Measurements from ENCODE around the gene ANKS1B. TPM values are rescaled to one million over a fixed set of nuclear protein-coding genes. Genes with fewer than 3 reads are reported as not detected.

The ANKS1B gene
- total RNA-seq, 1 experiment from 2014 or later = 15.1 TPM

GRCh38 chr12:99092100-99092851, 892.5 kb downstream of the ANKS1B start:
- in situ Hi-C loops (cut with HindIII; ENCODE audit: low pct_unique_long_range_greater_than_20kb, low sequenced_read_pairs) = no loop called here

GRCh38 chr12:99087278-99087677, 897.5 kb downstream of the ANKS1B start:
- in situ Hi-C loops (cut with HindIII; ENCODE audit: low pct_unique_long_range_greater_than_20kb, low sequenced_read_pairs) = no loop called here
- no peak for DNase-seq (ENCODE audit: low read depth, low spot score)

More at GRCh38 chr12:99092100-99092851, 892.5 kb downstream of the ANKS1B start:
- no peak for DNase-seq (ENCODE audit: low read depth, low spot score)

DNA sequence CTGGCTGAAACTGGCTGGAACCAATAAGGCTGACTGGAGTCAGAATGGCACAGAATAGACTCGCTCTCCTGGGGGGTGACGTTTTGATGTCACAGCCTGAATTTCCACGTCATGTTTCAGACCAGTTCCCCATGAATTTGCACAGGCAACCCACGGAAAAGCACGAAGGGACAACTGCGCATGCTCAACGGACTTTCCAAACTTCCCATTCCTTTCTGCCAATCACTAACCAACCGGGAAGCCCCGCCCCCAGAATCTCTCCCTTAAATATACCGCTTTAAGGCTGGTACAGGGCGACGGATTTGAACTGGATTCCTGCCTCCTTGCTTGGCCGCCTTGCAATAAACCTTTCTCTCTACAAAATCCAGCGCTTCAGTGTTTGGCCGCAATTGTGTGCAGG, 904.9 kb downstream of the ANKS1B start:
- no peak for DNase-seq (ENCODE audit: low read depth, low spot score)

GRCh38 chr12:99068993-99069747, 915.6 kb downstream of the ANKS1B start:
- in situ Hi-C loops (cut with HindIII; ENCODE audit: low pct_unique_long_range_greater_than_20kb, low sequenced_read_pairs) = no loop called here
- DNase-seq (ENCODE audit: low read depth, low spot score) = no peak

More for the DNA sequence above, 904.9 kb downstream of the ANKS1B start:
- in situ Hi-C loops (cut with HindIII; ENCODE audit: low pct_unique_long_range_greater_than_20kb, low sequenced_read_pairs) = no loop called here

DNA sequence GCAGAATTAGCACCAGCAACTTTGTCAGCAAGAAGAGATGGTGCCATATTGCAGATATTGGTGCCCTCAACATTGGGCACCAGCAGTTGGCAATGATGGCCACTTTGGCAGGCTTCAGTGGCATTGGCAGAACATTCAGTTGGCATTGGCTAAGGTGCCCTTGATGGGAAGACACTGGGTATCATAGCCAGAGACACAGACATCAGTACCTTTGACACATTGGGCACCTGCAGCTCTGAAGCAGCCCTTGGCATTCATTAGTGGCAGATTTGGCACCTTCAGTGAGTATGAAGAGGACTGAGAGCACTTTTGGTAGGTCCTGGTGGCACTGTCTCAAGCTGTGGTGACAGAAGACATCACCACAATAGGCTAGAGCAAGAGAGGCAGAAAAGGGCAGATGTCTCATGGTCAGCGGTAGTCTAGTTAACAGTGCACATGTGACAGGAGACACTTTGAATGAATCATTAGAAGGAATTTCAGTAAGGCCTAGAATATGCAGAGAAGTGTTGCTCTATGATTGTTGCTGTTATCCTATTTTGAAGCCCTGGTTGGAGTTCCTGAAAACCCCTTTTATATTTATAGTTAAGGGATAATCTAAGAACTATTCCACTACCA, 917.5 kb downstream of the ANKS1B start:
- in situ Hi-C loops (cut with HindIII; ENCODE audit: low pct_unique_long_range_greater_than_20kb, low sequenced_read_pairs) = no loop called here
- no peak for DNase-seq (ENCODE audit: low read depth, low spot score)

GRCh38 chr12:99066726-99067125, 918.0 kb downstream of the ANKS1B start:
- no peak for DNase-seq (ENCODE audit: low read depth, low spot score)
- in situ Hi-C loops (cut with HindIII; ENCODE audit: low pct_unique_long_range_greater_than_20kb, low sequenced_read_pairs) = no loop called here

GRCh38 chr12:99063182-99063581, 921.6 kb downstream of the ANKS1B start:
- no peak for DNase-seq (ENCODE audit: low read depth, low spot score)
- in situ Hi-C loops (cut with HindIII; ENCODE audit: low pct_unique_long_range_greater_than_20kb, low sequenced_read_pairs) = no loop called here

DNA sequence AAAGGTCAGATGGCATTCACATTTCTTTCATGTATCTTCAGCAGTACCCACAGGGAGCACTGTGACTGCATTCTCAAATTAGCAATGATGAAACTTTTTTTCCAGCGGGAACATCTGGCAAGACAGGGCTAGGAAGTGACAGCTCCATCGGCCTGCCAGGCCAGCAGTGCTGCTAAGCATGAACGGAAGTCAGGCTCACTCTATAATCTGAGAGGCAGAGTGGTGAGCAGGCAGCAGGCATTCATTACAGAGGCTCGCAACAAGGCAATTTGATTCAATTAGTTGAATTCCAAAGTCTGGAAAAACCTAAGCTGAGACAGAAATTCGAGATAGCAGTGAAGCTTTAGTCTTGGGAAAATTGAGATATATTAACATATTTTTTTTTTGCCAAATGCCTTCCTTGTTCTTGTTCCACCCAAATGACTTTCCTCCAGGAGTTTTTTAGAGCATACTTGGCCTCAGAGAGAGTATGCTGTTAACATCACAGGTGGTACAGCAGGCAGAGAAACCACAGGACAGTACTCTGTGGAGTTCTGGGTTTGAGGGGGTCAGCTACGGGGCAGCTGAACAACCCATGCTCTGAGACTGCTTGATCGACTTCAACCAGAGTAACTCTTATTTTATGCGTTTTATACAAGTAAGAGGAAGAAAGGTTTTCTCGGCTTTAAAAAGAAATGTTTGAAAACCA, 924.8 kb downstream of the ANKS1B start:
- in situ Hi-C loops (cut with HindIII; ENCODE audit: low pct_unique_long_range_greater_than_20kb, low sequenced_read_pairs) = no loop called here
- peak; percentile 19 for DNase-seq (ENCODE audit: low read depth, low spot score)

GRCh38 chr12:99057670-99058069, 927.1 kb downstream of the ANKS1B start:
- DNase-seq (ENCODE audit: low read depth, low spot score) = no peak
- in situ Hi-C loops (cut with HindIII; ENCODE audit: low pct_unique_long_range_greater_than_20kb, low sequenced_read_pairs) = no loop called here

- no peak for DNase-seq (ENCODE audit: low read depth, low spot score)
- in situ Hi-C loops (cut with HindIII; ENCODE audit: low pct_unique_long_range_greater_than_20kb, low sequenced_read_pairs) = no loop called here
Observed at GRCh38 chr12:99056186-99056585, 928.5 kb downstream of the ANKS1B start.

GRCh38 chr12:99055299-99055698, 929.4 kb downstream of the ANKS1B start:
- DNase-seq (ENCODE audit: low read depth, low spot score) = no peak

DNA sequence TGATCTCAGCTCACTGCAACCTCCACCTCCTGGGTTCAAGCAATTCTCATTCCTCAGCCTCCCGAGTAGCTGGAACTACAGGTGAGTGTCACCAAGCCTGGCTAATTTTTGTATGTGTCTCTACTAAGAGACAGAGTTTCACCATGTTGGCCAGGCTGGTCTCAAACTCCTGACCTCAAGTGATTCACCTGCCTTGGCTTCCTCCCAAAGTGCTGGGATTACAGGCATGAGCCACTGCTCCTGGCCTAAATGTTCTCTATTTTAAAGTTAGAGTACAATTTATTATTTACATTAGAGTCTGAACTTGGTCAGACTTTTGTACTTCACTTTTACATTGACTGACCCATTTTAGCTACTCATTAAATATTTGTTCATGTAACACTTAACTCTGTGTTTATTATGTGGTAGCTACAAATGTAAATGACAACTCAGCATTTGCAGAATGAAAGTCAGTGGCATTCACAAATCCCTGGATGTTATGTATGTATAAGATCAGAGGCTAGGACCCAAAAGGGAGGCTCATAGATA, 930.1 kb downstream of the ANKS1B start:
- no peak for DNase-seq (ENCODE audit: low read depth, low spot score)
- in situ Hi-C loops (cut with HindIII; ENCODE audit: low pct_unique_long_range_greater_than_20kb, low sequenced_read_pairs) = no loop called here

More at GRCh38 chr12:99055299-99055698, 929.4 kb downstream of the ANKS1B start:
- in situ Hi-C loops (cut with HindIII; ENCODE audit: low pct_unique_long_range_greater_than_20kb, low sequenced_read_pairs) = no loop called here

DNA sequence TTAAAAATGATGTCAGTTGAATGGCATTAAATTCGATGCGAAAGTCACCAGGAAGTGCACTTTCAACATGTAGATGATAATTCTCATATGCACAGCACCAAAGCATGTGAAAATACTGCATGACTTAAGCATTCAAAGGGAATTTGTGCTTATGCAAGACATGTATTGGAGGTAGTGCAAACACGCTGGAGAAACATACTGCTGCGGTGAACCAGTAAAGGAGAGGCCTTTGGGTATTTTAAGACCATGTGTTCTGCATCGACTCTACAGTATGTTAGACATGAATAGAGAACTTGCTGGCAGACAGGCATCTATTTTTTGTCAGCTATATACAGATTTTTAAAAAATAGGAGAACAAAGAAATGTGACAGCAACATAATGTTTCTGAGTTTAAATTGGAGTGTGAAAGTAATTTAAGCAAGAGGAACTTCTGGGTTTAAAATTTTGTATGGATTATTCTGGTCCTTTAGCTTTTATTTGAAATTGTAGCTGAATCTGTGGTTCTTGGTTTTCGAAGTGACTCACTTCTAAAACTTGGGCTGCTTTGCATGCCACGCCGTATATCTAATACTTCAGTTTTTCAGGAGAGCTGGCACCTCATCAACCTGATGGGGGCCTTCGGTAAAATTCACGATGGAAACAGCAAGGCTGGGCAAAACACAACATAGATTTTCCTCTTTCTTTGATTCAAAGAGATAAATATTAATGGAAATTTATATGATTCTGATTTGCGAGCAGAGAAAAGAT, 930.9 kb downstream of the ANKS1B start:
- in situ Hi-C loops (cut with HindIII; ENCODE audit: low pct_unique_long_range_greater_than_20kb, low sequenced_read_pairs) = no loop called here
- no peak for DNase-seq (ENCODE audit: low read depth, low spot score)

- DNase-seq (ENCODE audit: low read depth, low spot score) = no peak
- in situ Hi-C loops (cut with HindIII; ENCODE audit: low pct_unique_long_range_greater_than_20kb, low sequenced_read_pairs) = no loop called here
Observed at GRCh38 chr12:99049774-99050173, 935.0 kb downstream of the ANKS1B start.

- in situ Hi-C loops (cut with HindIII; ENCODE audit: low pct_unique_long_range_greater_than_20kb, low sequenced_read_pairs) = no loop called here
Observed at GRCh38 chr12:99045158-99045557, 939.6 kb downstream of the ANKS1B start.

GRCh38 chr12:99043319-99043914, 941.3 kb downstream of the ANKS1B start:
- DNase-seq (ENCODE audit: low read depth, low spot score) = peak; percentile 79
- in situ Hi-C loops (cut with HindIII; ENCODE audit: low pct_unique_long_range_greater_than_20kb, low sequenced_read_pairs) = no loop called here

More at GRCh38 chr12:99045158-99045557, 939.6 kb downstream of the ANKS1B start:
- no peak for DNase-seq (ENCODE audit: low read depth, low spot score)

- in situ Hi-C loops (cut with HindIII; ENCODE audit: low pct_unique_long_range_greater_than_20kb, low sequenced_read_pairs) = no loop called here
- DNase-seq (ENCODE audit: low read depth, low spot score) = no peak
Observed at GRCh38 chr12:99042226-99042625, 942.5 kb downstream of the ANKS1B start.

All from SK-MEL-5 (cell line).